Adrenal gland (tissue), 12 donors: ENCODE measurements around the gene DMXL2. TPM values are rescaled to one million over a fixed set of nuclear protein-coding genes. Genes with fewer than 3 reads are reported as not detected.

Source experiments
- DNase-seq, 7 donors: peaks; one replicate each; pipeline ENCODE4 v3.0.0-alpha.2; 2019 to 2020
- H3K27ac ChIP-seq, 5 donors: fragments of 200-600 bp; sonication (generic) in 4 of 5; 1 replicate in 3 of 5; 2 replicates in 2 of 5; pipeline versions ENCODE4 v1.5.1 to v1.8.0; 2016 to 2020; ENCODE audit warnings: mild to moderate bottlenecking in 1 of 5
- H3K27me3 ChIP-seq: fragments of 200-600 bp; 2 replicates; pipeline ENCODE4 v1.8.0; 2021
- H3K36me3 ChIP-seq, 2 donors: fragments of 200-600 bp; replicated peaks in 1 of 2; 1 replicate in 1 of 2; 2 replicates in 1 of 2; pipeline versions ENCODE4 v1.5.1 to v1.8.0; 2018 to 2022
- H3K4me1 ChIP-seq, 2 donors: fragments of 200-600 bp; replicated peaks in 1 of 2; 1 replicate in 1 of 2; 2 replicates in 1 of 2; pipeline versions ENCODE4 v1.5.1 to v1.8.0; 2018 to 2021
- H3K4me3 ChIP-seq, 4 donors: fragments of 200-600 bp; sonication (generic) in 3 of 4; one replicate each; pipeline ENCODE4 v1.5.1; 2016 to 2018
- H3K9me3 ChIP-seq, 3 donors: fragments of 200-600 bp; sonication (generic) in 1 of 3; replicated peaks in 1 of 3; 1 replicate in 2 of 3; 2 replicates in 1 of 3; pipeline versions ENCODE4 v1.5.1 to v1.8.0; 2016 to 2021
- CTCF ChIP-seq, 6 experiments: fragments of 450-650 bp in 4 of 6; fragments of 200-600 bp in 2 of 6; sonication (generic) in 1 of 6; IDR thresholded peaks; 1 replicate in 5 of 6; 2 replicates in 1 of 6; pipeline versions ENCODE4 v1.5.1 to v1.8.0; 2016 to 2021; ENCODE audit warnings: antibody characterized with exemption in 6 of 6, mild to moderate bottlenecking in 2 of 6, moderate library complexity in 1 of 6
- POLR2A ChIP-seq, 2 donors: fragments of 450-650 bp; IDR thresholded peaks; one replicate each; pipeline ENCODE4 v1.6.1; 2017; ENCODE audit warnings: antibody characterized with exemption in 2 of 2, mild to moderate bottlenecking in 2 of 2, moderate library complexity in 1 of 2
- WGBS, 4 donors: extraction: QIAGEN DNeasy Blood & Tissue Kit in 2 of 4; methylation state at CpG; one replicate each; pipeline versions ENCODE4 v1.1.5 to v1.1.7; 2013 to 2017; 5-methylcytosine and 5-hydroxymethylcytosine counted together
- intact Hi-C, 2 donors: fragments of 100-400 bp; cut with DNase I; formaldehyde crosslinking; loops; one replicate each; pipeline versions ENCODE4 v1.14.1 to v1.15.0; 2022 to 2023
- polyA plus RNA-seq, 3 donors: library from polyadenylated mRNA; stranded (reverse); fragments of 200-250 nt in 2 of 3; fragments of 350-450 nt in 1 of 3; fragmentation: Illumina TruSeq in 1 of 3; extraction: RNeasy Lipid Tissue Mini Kit (QIAGEN cat#74804) in 1 of 3; gene quantifications; one replicate each; pipeline ENCODE4 v1.2.3, GENCODE V29; 2013 to 2014
- total RNA-seq, 9 donors: library from RNA; depleted of rRNA in 4 of 9; stranded (reverse); fragments of >200 nt in 4 of 9; fragments of 120-200 nt in 1 of 9; fragmentation: NEBNext Ultra II Directional in 1 of 9; extraction: Animal tissue kit (Norgen Biotek cat#: 25700) in 1 of 9; gene quantifications; one replicate each; pipeline versions ENCODE4 v1.1.0 to v1.2.4, GENCODE V29; 2013 to 2023
- donor health status: healthy with polysubstance abuse.
- donor health status: Bipolar disorder and iron deficiency.
- donor health status: DM: yes; HTN: yes; CAD: no.
- donor health status: DM: no; HTN: no; CAD: no.
- donor health status: DM: no; HTN: no; CAD: no.
- donor health status: DM: yes; HTN: yes; CAD: no.

Gene DMXL2
- total and polyA plus RNA-seq, 12 donors = 19.6 to 51.4 (median 24.8) TPM

GRCh38 chr15:51601801-51602200 is 20.8 kb downstream of the DMXL2 start:
- intact Hi-C loops = no loop called here
- Histone ChIP-seq H3K36me3 (no peaks in the 10 kb centered on the region), H3K9me3 (no peaks in the 10 kb centered on the region), H3K4me3 (no peak overlapping the region), H3K27me3 (no peaks in the 10 kb centered on the region), H3K27ac (no peak overlapping the region), H3K4me1 (no peaks in the 10 kb centered on the region)
- 92 to 98% (median 96%) methylated on average over 1 of the region's 1 CpG for WGBS, 4 donors
- TF ChIP-seq CTCF (IDR thresholded peaks at IDR 0.05) (no peak), POLR2A (IDR thresholded peaks at IDR 0.05) (no peak)
- no peak for DNase-seq

- WGBS, 4 donors = 43 to 77% (median 54%) methylated on average over 1 of the region's 1 CpG
- no peaks in the 10 kb centered on the region for H3K4me1 ChIP-seq
- no peaks in the 10 kb centered on the region for H3K27me3 ChIP-seq
- TF ChIP-seq POLR2A (IDR thresholded peaks at IDR 0.05) (no peak), CTCF (IDR thresholded peaks at IDR 0.05) (no peak)
- intact Hi-C loops = no loop called here
- H3K9me3 ChIP-seq = no peaks in the 10 kb centered on the region
- no peaks in the 10 kb centered on the region for H3K36me3 ChIP-seq
- DNase-seq = no peak
- no peak overlapping the region for H3K27ac ChIP-seq
- no peak overlapping the region for H3K4me3 ChIP-seq
These were observed 22.5 kb downstream of the DMXL2 start for GRCh38 chr15:51600114-51600513.

- no peaks in the 10 kb centered on the region for H3K4me1 ChIP-seq
- WGBS, 4 donors = 85 to 94% (median 90%) methylated on average over 2 of the region's 2 CpGs
- no peak for DNase-seq
- H3K27ac ChIP-seq = no peak overlapping the region
- no peaks in the 10 kb centered on the region for H3K36me3 ChIP-seq
- no peaks in the 10 kb centered on the region for H3K9me3 ChIP-seq
- H3K27me3 ChIP-seq = no peaks in the 10 kb centered on the region
- TF ChIP-seq POLR2A (IDR thresholded peaks at IDR 0.05) (no peak), CTCF (IDR thresholded peaks at IDR 0.05) (no peak)
- H3K4me3 ChIP-seq = no peak overlapping the region
- intact Hi-C loops = no loop called here
These were observed 32.5 kb downstream of the DMXL2 start for GRCh38 chr15:51589881-51590568.

- no peak for TF ChIP-seq POLR2A (IDR thresholded peaks at IDR 0.05)
- no peak for TF ChIP-seq CTCF (IDR thresholded peaks at IDR 0.05)
- Histone ChIP-seq H3K4me3 (no peak overlapping the region), H3K36me3 (no peaks in the 10 kb centered on the region), H3K4me1 (no peaks in the 10 kb centered on the region), H3K27ac (peak overlapping the region in 1 of 5 donors; percentile 6), H3K27me3 (no peaks in the 10 kb centered on the region), H3K9me3 (no peaks in the 10 kb centered on the region)
- intact Hi-C loops = no loop called here
- 75 to 86% (median 85%) methylated on average over 3 of the region's 3 CpGs for WGBS, 4 donors
- no peak for DNase-seq
These were observed 33.6 kb downstream of the DMXL2 start for GRCh38 chr15:51588966-51589365.
